GM18502 (cell line): ENCODE results near the gene AK5.

Experiments used
- ATAC-seq: cut with Tn5 transposase; IDR thresholded peaks from one replicate; pipeline ENCODE4 v1.9.1; 2021; ENCODE audit warnings: mild to moderate bottlenecking; ENCODE audit not compliant: unreplicated experiment, poor library complexity

Gene AK5

GRCh38 chr1:77424236-77424635 lies 142.4 kb downstream of the AK5 start:
- no peak for ATAC-seq

- ATAC-seq = no peak
These were observed 146.2 kb downstream of the AK5 start for GRCh38 chr1:77428068-77428467.

DNA sequence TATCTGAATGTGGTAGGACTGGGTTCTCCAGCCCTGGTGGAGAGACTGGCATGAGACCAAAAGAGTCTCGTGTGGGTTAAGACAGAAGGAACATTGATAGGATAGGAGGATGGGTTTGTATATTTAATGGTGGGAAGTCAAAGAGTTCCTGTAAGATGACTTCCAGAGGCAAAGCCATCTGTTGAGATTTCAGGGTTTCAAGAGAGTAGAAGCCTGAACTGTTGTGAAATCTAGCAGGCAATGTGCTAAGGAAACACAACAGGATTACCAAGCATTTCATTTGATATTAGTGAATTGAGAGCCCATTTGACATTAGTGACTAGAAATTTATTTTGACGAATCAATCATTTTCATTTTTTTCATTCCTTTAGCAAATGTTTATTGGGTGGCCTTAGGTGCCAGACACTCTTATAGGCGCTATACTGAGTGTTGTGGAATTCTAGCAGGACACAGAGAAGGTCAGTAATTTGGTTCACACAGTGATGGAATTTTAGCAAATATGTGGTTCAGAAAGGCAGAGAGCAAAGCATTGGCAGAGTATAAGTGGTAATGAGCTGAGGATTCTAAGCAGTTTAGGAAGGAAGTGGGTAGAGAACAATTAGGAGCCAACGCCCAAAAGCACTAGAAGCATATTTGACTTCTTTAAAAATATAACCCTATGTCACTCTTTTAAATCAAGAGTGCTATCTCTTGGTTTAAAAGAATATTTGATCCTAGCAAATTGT lies 149.3 kb downstream of the AK5 start:
- ATAC-seq = no peak

DNA sequence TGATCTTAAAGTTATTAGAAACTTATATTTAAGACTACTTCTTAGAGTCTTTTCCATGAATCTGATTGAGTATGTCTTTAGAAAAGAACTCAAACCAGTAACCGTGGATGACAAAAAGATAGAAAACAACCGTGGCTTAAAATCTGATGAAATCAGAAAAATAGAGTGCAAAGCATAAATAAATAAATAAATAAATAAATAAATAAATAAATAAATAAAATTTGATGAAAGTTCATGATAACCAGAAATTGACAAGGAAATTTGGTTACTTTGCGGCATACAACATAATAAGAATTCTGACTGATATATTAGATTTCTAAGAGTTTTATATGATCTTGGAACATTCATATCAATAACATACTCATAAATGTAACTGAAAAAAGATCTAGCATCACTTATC lies 152.1 kb downstream of the AK5 start:
- ATAC-seq = no peak

DNA sequence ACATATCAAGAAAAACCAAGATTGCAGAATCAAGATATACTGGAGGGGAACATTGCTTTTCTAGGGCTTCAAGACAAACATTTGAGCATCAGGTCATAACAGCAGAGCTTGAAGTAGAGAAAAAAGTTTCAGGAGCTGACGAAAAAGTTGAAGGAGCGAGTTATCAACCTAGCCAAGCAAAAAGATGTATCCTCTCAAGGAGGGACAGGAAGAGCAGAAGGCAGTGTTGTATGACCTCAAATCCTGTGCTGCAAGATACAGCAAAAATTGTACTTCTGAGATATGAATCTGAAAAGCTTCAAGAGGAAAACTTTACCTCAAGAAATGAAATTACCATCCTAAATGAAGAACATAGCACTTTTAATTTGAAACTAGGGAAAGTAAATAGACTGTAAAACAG lies 153.1 kb downstream of the AK5 start:
- ATAC-seq = no peak

- no peak for ATAC-seq
These were observed 156.6 kb downstream of the AK5 start for GRCh38 chr1:77438236-77438913.

GRCh38 chr1:77446841-77447555 lies 165.2 kb downstream of the AK5 start:
- no peak for ATAC-seq

- no peak for ATAC-seq
These were observed 165.8 kb downstream of the AK5 start for GRCh38 chr1:77447669-77448068.

GRCh38 chr1:77459881-77460280 lies 178.1 kb downstream of the AK5 start:
- ATAC-seq = no peak

DNA sequence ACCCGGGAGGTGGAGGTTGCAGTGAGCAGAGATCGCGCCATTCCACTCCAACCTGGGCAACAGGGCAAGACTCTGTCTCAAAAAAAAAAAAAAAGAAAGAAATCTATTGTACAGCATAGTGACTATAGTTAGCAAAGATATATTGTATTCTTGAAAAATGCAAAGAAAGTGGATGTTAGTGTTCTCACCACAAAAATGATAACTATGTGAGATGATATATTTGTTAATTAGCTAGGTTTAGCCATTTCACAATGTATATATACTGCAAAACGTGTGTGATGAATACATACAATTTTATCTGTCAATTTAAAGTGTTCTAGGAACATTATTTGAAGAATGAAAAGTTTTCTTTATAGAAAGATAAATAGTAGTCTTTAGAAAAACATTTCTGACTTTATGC lies 179.9 kb downstream of the AK5 start:
- no peak for ATAC-seq

DNA sequence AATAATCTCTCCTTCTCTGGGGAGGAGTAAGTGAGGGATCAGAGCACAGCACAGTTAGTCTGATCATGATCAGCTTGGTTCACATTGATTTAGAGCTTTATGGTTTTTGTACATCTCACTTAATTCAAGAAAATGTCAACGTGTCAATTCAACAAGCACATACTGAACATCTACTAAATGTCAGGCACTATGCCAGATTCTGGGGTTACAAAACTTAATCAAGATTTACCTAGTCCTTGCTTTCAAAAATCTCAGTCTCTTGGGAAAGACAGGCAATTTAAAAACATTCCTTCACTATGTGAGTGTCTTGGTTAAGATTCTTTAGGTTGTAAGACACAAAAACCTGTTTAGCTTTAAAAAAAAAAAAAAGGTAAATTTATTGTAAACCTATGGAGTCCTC lies 181.4 kb downstream of the AK5 start:
- ATAC-seq = no peak

DNA sequence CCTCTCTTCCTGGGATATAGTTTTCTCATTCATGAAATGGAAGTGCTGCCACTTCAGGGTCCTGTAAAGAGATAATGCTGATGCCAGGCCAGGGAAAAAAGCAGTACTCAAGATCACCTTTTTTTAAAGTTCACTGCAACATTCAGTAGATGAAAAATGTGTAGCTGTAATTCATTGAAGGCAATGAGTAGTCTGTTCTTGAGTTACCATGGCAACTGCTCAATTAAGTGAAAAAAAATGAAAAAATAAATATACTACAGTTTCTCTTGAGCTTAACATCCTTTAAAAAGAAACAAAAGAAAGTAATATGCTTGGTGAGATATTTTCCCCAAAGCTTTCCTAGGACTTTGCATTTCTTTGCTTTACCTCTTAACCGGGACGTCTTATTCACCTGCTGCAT lies 183.3 kb downstream of the AK5 start:
- no peak for ATAC-seq

DNA sequence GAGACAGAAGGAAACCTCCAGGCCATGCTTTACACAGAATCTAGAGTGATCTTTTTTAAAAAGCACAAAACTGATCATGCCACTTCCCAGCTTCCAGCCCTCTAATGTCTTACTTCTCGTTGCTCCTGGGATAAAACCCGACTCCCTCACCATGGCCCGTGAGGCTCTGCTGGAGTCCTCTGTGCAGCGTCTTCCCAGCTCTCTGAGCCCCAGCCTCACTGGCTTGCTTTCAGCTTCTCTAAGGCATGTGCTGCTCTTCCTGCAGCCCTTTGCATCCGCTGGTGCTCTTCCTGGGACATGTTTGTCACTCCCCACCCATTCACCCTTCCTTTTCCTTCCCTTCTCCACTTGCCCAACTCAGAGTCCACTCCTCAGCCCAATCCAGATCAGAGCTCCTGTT lies 184.1 kb downstream of the AK5 start:
- no peak for ATAC-seq

- ATAC-seq = no peak
These were observed 185.3 kb downstream of the AK5 start for GRCh38 chr1:77467021-77467595.

DNA sequence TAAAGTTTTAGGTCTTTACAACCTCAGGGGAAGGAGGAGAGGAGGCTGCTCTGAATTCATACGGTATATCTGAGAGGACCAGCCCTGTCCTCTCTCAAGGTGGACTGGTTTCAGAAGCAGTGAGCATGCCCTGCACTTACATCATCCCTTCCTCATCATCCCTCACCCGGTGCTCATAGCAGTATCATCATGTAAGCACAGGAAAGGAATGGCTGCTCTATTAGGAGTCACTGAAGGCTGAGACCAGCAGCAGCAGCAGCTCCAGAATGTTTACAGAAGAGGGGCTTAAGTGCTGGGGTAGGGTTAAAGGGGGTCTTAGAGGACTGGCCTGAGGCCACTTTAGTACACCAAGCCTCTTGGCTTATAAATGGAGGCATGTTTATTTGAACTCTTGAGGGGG lies 185.9 kb downstream of the AK5 start:
- ATAC-seq = no peak

DNA sequence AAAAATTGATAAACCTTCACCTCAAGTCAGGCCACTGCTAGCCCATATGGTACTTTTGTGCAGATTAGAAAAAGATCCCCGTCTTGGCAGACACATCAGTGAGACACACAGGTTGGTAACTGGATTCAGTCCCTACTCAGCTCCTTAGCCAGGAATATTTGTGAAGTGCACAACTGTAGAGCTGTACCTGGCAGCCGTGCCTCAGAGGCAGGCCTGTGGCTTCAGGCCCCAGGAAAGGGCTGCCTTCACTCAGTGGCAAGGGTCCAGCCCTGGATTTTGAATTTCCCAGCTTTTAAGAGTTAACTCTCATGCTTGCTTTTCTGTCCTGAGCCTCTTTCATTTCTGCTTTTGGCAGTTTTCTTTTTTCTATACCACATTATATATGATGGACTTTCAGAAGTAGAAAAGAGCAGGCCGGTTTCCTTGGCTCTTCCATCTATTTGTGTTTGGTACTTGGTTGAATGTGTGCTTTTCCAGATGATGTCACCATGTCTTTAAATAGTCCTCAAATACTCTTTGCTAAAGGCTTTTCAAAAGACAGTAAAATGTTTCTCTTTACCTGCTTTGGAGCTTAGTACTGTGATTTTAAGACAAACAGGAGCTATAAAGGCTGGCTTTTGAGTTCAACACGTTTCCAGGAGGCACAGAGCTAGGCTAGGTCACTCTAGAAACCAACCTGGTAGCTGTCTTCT lies 186.6 kb downstream of the AK5 start:
- no peak for ATAC-seq

- ATAC-seq = no peak
These were observed 187.3 kb downstream of the AK5 start for GRCh38 chr1:77468949-77469710.

DNA sequence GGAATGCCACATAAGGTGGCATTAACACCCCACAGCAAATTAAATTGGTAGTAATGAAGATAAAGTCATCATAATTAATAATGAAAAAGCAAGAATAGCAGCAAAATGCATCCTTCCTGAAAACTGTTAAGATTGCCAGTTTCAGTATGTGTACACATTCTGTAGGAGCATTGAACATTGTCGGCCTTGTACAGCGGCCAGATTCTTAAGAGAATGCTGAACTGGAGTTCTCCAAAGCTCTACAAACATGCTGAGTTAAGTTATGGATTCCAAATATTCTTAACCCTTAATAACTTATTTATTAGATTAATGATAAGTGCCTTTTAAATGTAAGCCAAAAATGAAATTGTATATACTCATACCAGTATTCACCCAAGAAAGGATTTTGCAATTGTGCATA lies 189.9 kb downstream of the AK5 start:
- ATAC-seq = no peak

GRCh38 chr1:77473690-77474089 lies 191.9 kb downstream of the AK5 start:
- ATAC-seq = no peak

- ATAC-seq = no peak
These were observed 193.8 kb downstream of the AK5 start for GRCh38 chr1:77475641-77476040.
